HUES64 (cell line): ENCODE results near the gene USF1.
"Not testable (repeated sequence)": the region's sequence is repeated elsewhere in the genome, so short reads cannot be mapped to it uniquely, and the experiment has no call there.

Experiments used
- H3K27ac ChIP-seq: 2 replicates; pipeline ENCODE4 v1.7.0; 2013; ENCODE audit warnings: low read depth, low read length, inconsistent platforms
- H3K27me3 ChIP-seq: 2 replicates; pipeline ENCODE4 v1.6.1; 2013; ENCODE audit warnings: mild to moderate bottlenecking, low read length; ENCODE audit not compliant: insufficient read depth
- H3K36me3 ChIP-seq: 2 replicates; pipeline ENCODE4 v1.6.1; 2013; ENCODE audit warnings: mild to moderate bottlenecking, low read length; ENCODE audit not compliant: insufficient read depth
- H3K4me1 ChIP-seq: 2 replicates; pipeline ENCODE4 v1.6.1; 2013; ENCODE audit warnings: mild to moderate bottlenecking, low read length, moderate library complexity; ENCODE audit not compliant: insufficient read depth
- H3K4me3 ChIP-seq: 2 replicates; pipeline ENCODE4 v1.5.1; 2013; ENCODE audit warnings: mild to moderate bottlenecking, low read length, moderate library complexity
- H3K9ac ChIP-seq: 2 replicates; pipeline ENCODE4 v1.6.1; 2013; ENCODE audit warnings: mild to moderate bottlenecking, low read depth, low read length
- H3K9me3 ChIP-seq: 2 replicates; pipeline ENCODE4 v1.6.1; 2013; ENCODE audit warnings: low read depth, low read length; ENCODE audit not compliant: insufficient read depth
- WGBS: fragments of 150-250, 120-280 bp; methylation state at CpG from one replicate; pipeline ENCODE4 v1.1.7; 2013; ENCODE audit warnings: missing lambda C conversion rate; 5-methylcytosine and 5-hydroxymethylcytosine counted together

The USF1 gene

GRCh38 chr1:160999376-160999775 is 46.4 kb downstream of the USF1 start:
- H3K4me1 ChIP-seq: no peaks in the 10 kb centered on the region
- WGBS: 98% methylated on average over 5 of the region's 5 CpGs
- no peaks in the 10 kb centered on the region for H3K9me3 ChIP-seq
- no peak overlapping the region for H3K27ac ChIP-seq
- H3K4me3 ChIP-seq: no peak overlapping the region
- H3K9ac ChIP-seq: no peak overlapping the region
- no peaks in the 10 kb centered on the region for H3K27me3 ChIP-seq
- H3K36me3 ChIP-seq: peaks cover 67% of the 10 kb centered on the region

DNA sequence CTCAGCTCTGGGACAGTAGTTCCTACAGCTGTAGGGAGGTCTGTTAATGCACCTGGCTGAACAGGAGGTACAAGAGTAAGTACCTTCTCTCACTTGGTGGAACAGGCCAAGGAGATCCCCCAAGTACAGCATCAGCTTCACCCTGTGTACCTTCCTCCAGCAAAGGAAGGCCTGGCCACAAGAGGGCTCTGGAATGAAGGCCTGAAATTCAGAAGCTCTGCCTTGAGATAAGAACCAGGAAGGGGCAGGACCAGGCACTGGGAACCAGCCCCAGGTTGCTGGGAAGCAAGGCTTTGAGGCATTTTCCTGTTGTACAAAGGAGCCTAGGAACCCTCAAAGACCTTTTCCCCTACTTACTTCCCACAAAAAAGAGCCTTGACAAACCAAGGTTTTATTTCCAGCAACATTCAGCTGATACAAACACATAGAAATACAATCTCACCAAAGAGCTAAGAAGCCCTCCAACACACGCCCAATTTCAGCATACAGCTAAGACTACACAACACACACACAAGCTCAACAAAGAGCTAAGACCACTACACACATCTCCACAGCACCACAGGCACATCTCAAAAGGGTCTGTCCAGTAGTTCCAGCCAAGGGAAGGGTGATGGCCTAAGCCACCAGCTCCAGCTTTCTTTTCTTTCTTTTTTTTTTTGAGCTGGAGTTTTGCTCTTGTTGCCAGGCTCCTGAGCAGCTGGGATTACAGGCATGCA is 48.3 kb downstream of the USF1 start:
- H3K36me3 ChIP-seq: peaks cover 66% of the 10 kb centered on the region

DNA sequence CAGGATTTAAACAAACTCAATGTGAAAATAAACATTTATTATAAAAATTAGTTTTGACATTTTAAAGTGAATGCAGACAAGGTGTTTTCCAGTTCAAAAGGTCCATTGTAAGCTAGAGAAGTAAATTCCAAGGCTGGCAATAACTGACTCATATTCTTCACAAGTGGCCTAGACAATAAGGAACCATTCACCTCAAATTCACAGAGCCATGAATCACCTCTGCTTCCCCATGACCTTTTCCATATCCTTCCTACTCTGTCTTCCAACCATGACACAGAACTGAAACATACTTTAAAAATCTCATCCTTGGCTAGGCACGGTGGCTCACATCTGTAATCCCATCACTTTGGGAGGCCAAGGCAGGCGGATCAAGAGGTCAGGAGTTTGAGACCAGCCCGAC is 49.6 kb downstream of the USF1 start:
- peaks cover 57% of the 10 kb centered on the region for H3K36me3 ChIP-seq
- 91% methylated on average over 3 of the region's 3 CpGs for WGBS
- no peak overlapping the region for H3K9ac ChIP-seq
- H3K27me3 ChIP-seq: no peaks in the 10 kb centered on the region
- H3K4me3 ChIP-seq: no peak overlapping the region
- no peaks in the 10 kb centered on the region for H3K9me3 ChIP-seq
- no peak overlapping the region for H3K27ac ChIP-seq
- no peaks in the 10 kb centered on the region for H3K4me1 ChIP-seq

More for the DNA sequence above, 48.3 kb downstream of the USF1 start:
- H3K4me3 ChIP-seq: no peak overlapping the region
- no peak overlapping the region for H3K9ac ChIP-seq
- H3K4me1 ChIP-seq: no peaks in the 10 kb centered on the region
- H3K27me3 ChIP-seq: no peaks in the 10 kb centered on the region
- H3K9me3 ChIP-seq: no peaks in the 10 kb centered on the region
- 83% methylated on average over 1 of the region's 1 CpG for WGBS
- H3K27ac ChIP-seq: no peak overlapping the region

DNA sequence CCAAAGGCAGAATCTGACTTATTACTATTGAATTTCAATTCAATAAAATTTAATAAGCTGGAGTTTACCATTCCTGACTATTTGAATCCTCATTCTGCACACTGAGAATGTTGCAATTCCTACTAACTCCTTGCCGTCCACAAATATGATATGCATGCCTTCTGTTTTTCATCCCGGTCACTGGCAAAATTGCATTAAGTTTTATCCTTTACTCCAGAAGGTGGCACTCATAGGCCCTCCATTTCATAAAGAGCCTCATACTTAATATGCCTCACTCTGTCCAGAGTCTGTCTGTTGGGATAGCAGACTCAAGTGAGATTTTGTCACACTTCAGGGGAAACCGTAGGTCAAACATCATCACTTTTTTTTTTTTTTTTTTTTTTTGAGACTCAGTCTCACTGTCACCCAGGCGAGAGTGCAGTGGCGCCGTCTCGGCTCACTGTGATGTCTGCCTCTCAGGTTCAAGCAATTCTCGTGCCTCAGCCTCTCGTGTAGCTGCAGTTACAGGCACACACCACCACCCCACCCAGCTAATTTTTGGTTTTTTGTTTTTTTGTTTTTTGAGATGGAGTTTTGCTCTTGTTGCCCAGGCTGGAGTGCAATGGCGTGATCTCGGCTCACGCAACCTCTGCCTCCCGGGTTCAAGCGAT is 52.1 kb downstream of the USF1 start:
- no peak overlapping the region for H3K9ac ChIP-seq
- no peaks in the 10 kb centered on the region for H3K9me3 ChIP-seq
- no peak overlapping the region for H3K4me3 ChIP-seq
- no peaks in the 10 kb centered on the region for H3K27me3 ChIP-seq
- no peak overlapping the region for H3K27ac ChIP-seq
- WGBS: 95% methylated on average over 14 of the region's 14 CpGs
- H3K36me3 ChIP-seq: peaks cover 31% of the 10 kb centered on the region
- peaks cover 4% of the 10 kb centered on the region; the same call in 1 of the 2 replicates for H3K4me1 ChIP-seq

DNA sequence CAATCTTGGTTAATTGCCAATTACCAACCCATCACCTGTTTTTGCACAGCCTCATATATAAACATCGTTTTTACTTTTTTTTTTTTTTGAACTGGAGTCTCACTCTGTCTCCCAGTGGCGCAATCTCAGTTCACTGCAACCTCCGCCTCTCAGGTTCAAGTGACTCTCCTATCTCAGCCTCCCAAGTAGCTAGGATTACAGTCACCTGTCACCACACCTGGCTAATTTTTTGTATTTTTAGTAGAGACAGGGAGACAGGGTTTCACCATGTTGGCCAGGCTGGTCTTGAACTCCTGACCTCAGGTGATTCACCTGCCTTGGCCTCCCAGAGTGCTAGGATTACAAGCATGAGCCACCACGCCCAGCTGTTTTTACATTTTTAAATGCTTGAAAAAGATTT is 53.7 kb downstream of the USF1 start:
- peaks cover 17% of the 10 kb centered on the region for H3K36me3 ChIP-seq
- H3K9me3 ChIP-seq, H3K27ac ChIP-seq, H3K4me3 ChIP-seq, H3K9ac ChIP-seq, H3K27me3 ChIP-seq: not testable (repeated sequence)
- WGBS: 98% methylated on average over 4 of the region's 4 CpGs
- peaks cover 17% of the 10 kb centered on the region; the same call in 1 of the 2 replicates for H3K4me1 ChIP-seq
